Fibroblast of lung (primary cell): ENCODE results near the gene PEPD.

ENCODE experiments used
- EZH2 ChIP-seq: IDR thresholded peaks from 2 replicates; pipeline ENCODE4 v1.5.1; 2012; ENCODE audit warnings: low read length, control low read depth, mild to moderate bottlenecking; ENCODE audit errors: missing control alignments
- TF ChIP-seq, protein P1 (sequence below), 2 donors: IDR thresholded peaks in 1 of 2; conservative IDR thresholded peaks in 1 of 2; 1 replicate in 1 of 2; 2 replicates in 1 of 2; pipeline ENCODE4 v1.5.1; 2011 to 2012; ENCODE audit warnings: low read length in 2 of 2, control low read depth in 1 of 2, inconsistent platforms in 1 of 2, low read depth in 1 of 2, mild to moderate bottlenecking in 1 of 2

DNA sequence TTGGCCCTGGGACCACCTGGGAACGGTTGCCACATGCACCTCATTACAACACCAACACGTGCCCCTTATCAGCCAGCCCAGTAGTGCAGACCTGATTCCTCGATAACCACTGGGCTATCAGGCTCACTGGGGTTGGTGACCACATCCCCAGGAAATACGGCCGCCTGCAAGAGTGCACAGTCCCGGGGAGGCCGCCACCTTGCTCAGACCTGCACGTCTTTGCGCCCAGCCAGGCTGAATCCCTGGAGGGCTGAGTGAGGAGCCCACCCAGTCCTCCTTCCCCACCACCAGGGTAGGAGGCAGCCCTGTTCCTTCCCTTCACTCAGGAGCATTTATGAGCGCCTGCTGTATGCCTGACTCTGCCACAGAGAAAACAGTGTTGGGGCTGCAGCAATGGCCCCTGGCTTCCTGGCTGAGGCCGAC, 80.3 kb downstream of the PEPD start:
- TF ChIP-seq, protein P1, sequence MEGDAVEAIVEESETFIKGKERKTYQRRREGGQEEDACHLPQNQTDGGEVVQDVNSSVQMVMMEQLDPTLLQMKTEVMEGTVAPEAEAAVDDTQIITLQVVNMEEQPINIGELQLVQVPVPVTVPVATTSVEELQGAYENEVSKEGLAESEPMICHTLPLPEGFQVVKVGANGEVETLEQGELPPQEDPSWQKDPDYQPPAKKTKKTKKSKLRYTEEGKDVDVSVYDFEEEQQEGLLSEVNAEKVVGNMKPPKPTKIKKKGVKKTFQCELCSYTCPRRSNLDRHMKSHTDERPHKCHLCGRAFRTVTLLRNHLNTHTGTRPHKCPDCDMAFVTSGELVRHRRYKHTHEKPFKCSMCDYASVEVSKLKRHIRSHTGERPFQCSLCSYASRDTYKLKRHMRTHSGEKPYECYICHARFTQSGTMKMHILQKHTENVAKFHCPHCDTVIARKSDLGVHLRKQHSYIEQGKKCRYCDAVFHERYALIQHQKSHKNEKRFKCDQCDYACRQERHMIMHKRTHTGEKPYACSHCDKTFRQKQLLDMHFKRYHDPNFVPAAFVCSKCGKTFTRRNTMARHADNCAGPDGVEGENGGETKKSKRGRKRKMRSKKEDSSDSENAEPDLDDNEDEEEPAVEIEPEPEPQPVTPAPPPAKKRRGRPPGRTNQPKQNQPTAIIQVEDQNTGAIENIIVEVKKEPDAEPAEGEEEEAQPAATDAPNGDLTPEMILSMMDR (conservative IDR thresholded peaks at IDR 0.05 in 1 of 2, IDR thresholded peaks at IDR 0.05 in 1 of 2; ENCODE audit: low read depth in 1 of 2, low read length in 2 of 2) = no peak
- no peak for TF ChIP-seq EZH2
